HG02943 (cell line): ENCODE results near the gene ELF2.
"Not testable (repeated sequence)": the region's sequence is repeated elsewhere in the genome, so short reads cannot be mapped to it uniquely, and the experiment has no call there.

Experiments used
- ATAC-seq: cut with Tn5 transposase; IDR thresholded peaks from one replicate; pipeline ENCODE4 v1.9.1; 2021; ENCODE audit warnings: mild to moderate bottlenecking, low read depth, moderate library complexity; ENCODE audit not compliant: unreplicated experiment

Gene ELF2

DNA sequence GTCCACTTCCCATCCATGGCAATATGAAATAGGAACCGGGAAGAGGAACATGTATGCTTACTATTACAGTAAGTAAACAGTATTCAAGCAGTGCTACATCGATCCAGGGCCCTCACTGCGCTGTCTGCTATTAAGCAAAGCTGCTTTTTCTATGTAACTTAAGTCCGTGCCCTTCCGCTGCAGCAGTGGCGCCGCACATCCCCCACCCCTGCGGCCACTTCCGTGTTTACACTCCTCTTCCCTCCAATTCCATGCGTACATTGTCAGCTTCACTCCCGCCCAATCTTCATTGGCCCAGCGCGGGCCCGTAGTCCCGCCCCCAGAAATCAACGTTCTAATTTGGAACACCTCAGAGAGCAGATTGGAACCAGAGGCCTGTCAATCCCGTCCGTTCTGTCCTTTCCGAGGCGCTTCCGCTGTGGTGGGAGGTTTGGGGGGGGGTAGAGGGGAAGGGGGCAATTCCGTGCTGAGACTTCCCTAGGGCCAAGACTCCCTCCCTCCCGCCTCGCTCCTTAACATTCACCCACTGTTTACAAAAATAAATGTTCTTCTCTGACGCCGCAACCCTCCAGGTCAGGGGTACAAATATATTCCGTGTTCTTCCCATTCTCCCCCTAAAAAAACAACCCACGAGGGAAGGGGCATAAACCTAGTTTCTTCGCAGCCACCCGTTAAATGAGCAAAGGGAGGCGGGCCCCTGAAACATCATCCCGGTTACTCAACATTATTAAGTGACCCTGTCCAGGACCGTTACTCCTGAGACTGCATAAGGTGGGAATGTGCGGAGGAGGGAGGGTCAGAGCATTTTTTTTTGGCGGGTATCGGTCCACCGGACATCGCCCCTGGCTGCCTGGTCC is 94.0 kb downstream of the ELF2 start:
- peak; percentile 79 for ATAC-seq

DNA sequence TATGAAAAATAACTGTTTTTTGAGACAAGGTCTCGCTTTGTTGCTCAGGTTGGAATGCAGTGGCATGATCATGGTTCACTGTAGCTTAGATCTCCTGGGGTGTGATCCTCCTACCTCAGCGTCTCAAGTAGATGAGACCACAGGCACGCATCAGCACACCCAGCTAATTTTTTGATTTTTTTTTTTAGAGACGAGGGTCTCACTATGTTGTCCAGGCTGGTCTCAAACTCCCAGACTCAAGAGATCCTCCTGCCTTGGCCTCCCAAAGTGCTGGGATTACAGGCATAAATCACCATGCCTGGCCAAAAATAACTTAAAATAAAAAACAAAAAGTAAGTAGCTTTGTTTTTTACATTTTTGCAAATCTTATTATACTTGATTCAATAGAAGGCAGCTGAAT is 98.1 kb downstream of the ELF2 start:
- ATAC-seq, result no peak

DNA sequence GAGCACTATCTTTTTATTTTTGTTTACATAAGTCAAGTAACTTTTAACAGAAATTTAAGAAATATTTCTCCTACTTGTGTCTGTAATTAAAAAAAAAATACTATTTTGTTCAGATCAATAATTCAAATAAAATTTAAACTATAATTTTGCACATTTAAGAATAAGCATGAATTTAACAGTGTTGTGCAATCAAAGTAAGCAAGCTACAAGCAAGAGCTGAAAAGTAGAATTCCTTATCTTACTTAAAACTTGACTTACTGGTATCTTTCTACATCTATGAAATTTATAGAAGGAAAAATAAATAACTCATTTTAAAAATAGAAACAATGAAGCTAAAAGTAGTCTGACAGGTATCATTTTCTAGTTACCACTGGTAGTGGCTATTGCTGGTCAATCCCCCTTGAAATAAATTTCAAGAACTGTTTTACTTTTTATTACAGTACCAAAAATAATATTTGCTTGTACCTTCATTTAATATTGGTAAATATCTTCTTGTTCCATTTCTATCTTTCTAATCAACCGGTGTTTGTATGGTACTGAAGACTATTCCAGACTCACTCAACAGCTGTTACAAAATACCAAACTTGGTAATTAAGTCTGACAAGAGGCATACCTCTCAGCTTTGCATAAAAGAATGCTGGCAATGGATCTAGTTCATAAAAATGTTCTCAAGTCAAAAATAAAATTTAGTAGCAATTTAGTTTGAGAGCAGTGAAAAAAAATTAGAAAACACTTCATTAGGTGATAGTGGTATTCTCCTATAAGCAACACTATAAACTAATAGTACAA is 99.3 kb downstream of the ELF2 start:
- ATAC-seq, result no peak

DNA sequence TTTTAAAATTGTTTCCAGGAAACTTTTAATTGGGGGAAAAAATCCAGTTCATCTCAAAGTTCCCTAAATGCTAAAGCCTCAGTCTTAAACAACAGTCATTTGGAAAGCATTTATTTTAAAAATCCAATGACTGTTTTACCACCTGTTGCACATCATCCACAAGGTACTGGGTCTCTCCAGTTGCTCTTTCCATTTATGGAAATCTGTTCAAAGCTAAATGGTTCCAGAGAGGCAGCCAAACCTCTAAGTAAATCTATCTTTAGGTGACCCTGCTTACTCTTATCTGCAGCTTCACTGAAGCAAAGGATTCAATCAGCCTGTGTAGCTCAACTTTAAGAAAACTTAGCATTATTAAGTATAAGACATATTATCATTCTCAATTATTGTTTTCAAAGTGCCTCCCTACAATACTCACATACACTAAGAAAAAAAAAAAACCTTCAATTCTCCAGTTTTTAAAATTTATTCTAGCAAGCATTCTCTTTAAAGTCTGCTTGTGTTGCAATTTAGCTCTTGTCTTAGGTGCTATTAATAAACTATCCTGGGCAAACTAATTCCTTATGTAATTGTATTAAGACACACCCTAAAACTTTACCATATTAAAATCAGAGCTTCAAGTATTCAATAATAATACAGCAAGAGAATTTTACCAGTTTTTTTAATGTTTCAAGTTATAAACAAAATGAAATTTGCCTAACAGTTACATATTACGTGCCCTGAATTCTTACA is 100.8 kb downstream of the ELF2 start:
- no peak for ATAC-seq

DNA sequence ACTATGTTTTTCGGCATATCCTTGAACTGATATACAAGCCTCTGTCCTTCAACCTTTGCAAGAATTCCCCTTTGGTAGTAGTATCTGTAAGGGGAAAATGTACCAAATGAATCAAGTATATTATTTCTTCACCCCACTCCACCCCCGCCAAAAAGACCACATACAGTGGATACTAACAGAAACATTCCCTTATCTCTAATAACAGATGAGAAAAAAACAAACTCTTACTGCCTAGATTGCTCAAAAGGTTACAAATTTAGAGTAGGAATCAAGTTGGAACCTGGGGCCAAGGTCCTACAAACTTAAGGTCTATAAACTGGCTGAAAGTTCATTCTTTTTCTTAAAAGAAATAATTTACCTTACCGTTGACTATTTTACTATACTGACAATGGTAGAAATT is 116.4 kb downstream of the ELF2 start:
- ATAC-seq, result no peak

DNA sequence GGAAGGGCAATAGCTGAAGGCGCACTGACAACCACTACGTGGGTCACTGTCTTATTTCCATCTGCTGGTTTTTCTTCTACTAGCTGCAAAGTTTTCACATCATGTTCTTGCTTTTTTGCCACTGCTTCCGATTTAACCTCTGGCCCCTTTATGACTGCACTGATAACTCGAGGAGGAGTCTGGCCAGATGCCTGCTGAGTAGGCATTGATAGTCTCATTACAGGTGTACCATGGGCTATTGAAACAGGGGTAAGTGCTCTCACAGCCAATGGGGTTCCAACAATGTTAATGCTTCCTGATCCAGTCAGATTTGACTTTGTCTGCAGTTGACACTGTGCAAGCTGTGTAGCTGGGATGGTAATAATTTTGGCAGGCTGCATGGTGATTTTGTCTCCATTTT is 118.0 kb downstream of the ELF2 start:
- not testable (repeated sequence) for ATAC-seq

DNA sequence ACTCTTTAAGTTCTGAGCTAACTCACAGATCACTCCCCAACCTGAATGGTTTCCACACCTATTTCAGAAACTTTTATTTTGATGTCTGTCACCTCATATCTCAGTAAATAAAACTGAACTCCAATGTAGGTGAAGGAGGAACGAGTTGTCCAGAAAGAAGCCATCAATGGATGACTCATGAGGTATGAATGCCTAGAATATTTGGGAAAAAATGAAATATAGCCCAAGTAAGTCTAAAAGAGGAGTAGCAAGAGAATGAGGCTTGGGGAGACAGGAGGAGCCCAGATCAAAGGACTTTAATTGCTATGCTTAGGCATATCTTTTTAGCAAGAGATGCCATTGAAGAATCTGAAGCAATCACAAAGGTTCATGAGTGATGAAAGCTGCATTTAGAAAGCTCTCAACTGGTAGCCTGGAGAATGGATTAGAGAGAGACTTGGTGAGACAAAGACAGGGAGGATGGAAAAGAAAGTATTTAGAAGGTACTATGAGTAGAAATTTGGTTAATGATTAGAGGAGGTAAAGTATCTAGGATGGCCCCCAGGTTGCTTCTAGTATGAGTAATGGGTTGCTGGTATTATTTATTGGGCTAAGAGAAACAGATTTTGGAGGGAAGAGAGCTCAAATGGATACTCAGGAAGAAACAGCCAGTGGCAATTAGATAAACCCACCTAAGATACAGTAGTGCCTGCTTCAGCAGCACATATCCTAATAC is 122.1 kb downstream of the ELF2 start:
- no peak for ATAC-seq

DNA sequence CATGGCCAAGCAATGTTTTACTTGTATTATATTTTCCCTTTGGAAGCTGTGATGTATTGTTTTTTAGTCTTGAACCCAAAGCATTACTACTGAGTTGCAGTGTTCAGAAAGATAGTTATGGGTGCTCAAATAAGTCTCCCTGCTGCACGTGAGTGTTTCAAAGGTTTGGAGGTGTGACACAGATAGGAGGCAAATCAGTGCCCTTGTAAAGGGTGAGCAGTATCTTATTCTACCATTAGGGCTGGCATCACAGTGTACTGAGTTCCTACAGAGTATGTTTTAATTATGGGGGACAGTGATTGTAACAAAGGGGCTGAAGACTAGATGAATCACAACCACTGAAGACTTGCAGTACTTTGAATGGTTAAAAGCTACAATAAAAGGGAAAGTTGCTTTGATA is 123.1 kb downstream of the ELF2 start:
- ATAC-seq, result no peak

DNA sequence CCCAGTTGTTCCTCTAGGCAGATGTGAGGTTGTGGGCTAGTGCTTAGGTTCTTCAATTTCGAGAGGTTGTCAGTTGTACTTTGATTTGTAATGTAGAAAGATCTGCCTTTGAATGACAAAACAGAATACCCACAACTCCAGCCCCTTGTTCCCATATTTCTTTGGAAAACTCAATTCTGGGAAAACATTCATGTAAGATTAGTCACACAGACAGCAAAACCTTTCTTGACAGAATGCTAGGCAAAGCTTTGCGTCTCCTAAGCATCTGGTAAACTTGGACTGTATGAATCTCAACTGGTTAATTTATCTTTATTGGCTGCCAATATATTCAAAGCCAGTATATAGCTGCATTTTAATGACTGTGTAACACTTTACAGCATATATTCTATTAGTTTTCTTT is 126.6 kb downstream of the ELF2 start:
- ATAC-seq, result no peak

DNA sequence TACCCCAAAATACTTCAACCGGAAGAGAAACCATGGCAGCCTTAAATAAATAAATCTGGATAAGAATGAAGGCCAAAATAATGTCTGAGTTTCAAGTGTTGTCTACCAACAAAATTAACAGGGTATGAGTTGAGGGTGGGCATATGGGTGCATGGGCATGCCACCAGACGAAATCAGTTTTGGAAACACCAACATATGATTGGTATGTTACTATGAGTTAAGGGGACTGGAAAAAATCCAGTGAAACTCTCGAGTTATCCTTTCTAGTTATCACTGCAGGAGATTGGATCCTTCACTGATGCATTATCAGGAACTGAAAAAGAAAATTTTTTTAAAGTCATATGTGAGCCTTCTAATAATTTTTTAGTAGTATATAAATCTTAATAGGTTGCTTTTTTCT is 129.0 kb downstream of the ELF2 start:
- no peak for ATAC-seq

DNA sequence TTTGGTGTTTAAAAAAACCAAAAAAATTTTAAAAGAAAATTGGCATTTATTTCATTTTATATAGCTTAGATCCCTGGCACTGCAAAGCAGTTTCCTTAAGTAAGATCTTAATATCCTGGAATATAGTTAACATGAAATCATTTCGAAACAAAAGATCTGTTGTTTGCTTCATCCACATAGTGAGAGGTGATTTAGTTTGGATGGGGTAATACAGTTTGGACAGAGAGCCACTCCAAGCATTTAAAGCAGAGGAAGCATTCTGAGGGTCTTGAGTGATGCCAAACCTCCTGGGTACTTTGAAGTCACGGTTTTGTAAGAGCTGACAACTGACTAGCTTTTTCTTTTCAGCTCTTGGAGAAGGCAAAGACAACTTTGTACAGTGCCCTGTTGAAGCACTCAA is 132.7 kb downstream of the ELF2 start:
- no peak for ATAC-seq

DNA sequence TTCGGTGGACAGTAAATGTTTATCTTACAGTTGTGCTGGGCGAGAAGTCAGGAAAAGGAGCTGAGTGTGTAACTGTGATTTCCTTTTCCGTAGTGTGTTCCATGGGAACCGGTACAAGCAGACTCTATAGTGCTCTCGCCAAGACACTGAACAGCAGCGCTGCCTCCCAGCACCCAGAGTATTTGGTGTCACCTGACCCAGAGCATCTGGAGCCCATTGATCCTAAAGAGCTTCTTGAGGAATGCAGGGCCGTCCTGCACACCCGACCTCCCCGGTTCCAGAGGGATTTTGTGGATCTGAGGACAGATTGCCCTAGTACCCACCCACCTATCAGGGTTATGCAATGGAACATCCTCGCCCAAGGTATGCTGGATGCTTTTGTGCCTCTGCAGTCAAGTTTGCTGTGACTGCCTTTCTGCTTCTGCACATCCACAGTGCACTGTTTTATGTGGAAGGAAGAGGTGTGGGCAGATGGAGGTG is 134.0 kb downstream of the ELF2 start:
- no peak for ATAC-seq

DNA sequence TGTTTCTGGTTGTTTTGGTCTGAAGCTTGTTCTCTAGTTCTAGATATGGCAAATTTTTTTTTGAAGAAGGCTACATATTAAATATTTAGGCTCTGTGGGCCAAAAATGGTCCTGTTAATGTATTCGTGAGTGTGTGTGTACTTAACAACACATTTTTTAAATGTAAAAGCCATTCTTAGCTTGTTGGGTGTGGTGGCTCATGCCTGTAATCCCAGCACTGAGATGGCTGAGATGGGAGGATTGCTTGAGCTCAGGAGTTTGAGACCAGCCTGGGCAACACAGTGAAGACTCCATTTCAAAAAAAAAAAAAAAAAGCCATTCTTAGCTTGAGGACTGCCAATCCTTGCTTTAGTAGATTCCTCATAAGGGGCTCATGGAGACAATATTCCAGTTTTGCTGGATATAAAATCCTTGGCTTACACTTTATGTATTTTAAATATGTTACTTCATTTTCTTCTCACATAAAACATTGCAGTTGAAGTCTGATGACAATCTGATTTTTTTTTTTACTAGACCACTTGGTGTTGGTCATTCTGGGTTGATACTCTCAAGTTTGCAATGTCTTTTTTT is 138.1 kb downstream of the ELF2 start:
- ATAC-seq, result no peak

DNA sequence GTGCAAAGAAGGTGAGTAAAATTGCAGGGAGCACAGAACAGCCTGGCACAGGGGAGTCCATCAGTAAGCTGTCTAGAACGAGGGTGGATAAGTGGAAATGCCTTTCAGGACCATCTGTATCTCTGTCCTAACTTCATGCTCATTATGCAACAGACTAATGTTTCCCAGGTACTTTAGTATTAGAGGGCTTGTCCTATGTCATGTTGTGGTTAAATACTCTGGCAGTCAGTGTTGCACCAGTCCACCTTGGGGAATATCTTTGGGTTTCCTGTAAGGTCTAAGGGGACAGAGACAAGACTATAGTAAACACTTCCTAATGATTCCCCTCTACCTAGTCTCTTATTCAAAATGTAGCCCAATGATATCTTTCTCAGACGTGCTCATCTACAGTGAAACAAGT is 140.1 kb downstream of the ELF2 start:
- no peak for ATAC-seq

DNA sequence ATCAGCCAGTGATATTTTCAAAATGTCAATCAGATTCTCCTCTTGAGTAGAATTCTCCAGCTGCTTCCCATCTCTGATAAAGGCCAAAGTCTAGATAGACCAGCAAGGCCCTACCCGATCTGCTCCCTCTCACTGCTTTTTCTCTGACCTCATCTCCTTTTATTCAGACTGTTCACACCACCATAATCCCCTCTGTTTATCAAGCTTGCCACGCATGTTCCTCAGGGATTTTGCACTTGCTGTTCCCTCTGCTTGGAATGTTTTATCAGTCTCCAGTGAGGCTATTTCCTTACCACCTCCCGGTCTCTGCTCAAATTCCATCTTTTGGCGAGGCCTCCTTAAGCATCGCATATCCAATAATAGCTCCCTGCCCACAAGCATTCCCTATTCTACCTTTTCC is 141.4 kb downstream of the ELF2 start:
- ATAC-seq, result no peak

DNA sequence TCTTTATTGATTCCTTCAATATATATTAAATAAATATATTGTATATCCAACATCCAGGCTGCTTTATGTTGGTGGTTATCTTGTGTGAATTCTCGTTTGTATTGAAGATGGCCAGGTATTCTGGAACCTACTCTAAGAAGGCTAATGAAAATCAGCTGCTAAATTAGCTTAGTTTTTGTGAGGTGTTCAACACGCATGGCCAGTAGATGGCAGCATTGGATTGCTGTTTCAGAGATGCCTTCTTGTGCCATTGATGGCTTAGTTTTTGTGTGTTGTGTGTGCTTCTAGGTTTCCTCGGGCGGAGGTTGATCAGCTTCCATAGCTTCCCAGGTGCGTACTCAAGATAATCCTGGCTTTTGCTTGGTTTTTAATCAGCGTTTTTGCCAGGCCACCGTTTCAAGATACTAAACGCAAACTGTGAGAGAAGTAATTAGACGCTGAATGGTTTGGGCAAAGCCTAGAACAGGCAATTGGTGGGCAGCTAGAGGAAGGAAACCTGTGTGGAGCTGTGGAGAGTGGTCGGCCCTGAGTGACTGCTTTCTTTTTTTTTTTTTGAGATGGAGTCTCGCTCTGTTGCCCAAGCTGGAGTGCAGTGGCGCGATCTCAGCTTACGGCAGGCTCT is 146.3 kb downstream of the ELF2 start:
- no peak for ATAC-seq

DNA sequence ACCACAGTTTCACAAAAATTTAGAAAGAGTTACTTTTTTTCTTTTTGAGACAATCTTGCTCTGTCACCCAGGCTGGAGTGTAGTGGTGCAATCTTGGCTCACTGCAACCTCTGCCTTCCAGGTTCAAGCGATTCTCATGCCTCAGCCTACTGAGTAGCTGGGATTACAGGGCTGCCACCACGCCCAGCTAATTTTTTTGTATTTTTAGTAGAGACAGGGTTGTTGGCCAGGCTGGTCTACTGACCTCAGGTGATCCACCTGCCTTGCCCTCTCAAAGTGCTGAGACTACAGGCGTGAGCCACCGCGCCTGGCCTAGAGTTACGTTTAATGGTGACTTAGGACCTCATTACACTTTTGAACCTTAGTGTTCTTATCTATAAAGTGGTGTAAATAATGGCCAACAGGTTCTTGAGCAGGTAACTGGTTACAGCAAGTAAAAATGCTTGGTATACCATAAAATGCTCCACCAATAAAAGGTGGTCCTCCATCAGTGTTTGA is 147.1 kb downstream of the ELF2 start:
- not testable (repeated sequence) for ATAC-seq

DNA sequence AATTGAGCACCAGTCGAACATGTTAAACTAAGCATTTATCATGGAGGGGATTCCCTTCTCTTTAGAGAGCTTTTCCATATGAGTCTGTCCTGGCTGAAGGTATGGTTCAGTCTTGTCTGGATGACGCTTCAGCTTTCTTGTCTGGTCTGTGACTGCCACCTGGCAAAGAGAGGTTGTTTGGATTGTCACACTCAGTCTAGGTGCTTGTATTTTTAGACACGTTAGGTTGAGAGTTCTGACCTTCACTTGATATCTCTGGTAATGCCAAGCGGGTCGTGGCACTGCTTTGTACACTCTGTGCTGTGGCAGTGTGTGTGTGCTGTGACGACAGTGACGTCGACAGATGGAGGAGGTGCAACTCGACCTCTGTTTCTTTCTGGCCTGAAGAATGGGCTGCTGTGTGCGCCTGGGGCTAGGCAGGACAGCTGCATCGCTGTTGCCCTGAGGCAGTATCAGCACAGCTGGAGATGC is 148.8 kb downstream of the ELF2 start:
- no peak for ATAC-seq

DNA sequence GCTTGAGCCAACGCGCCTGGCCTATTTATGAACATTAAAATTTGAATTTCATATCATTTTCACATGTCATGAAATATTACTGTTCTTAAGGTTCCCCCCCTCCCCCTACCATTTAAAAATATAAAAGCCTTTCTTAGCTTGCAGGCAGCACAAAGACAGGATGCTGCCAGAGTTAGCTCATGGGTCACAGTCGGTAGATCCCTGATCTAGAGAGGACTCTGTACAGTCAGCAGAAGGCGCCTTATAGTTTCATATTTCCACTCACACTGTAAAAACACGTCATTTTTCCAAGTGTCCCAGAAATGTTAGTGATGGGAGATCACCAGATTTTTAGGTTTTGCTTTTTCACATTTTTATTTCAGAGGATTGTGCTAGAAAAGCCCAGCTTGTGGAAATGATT is 149.2 kb downstream of the ELF2 start:
- ATAC-seq, result no peak
